ENCODE data around the gene ZNF8.
"Not testable (repeated sequence)": the region's sequence is repeated elsewhere in the genome, so short reads cannot be mapped to it uniquely, and the experiment has no call there.

The ZNF8 gene

DNA sequence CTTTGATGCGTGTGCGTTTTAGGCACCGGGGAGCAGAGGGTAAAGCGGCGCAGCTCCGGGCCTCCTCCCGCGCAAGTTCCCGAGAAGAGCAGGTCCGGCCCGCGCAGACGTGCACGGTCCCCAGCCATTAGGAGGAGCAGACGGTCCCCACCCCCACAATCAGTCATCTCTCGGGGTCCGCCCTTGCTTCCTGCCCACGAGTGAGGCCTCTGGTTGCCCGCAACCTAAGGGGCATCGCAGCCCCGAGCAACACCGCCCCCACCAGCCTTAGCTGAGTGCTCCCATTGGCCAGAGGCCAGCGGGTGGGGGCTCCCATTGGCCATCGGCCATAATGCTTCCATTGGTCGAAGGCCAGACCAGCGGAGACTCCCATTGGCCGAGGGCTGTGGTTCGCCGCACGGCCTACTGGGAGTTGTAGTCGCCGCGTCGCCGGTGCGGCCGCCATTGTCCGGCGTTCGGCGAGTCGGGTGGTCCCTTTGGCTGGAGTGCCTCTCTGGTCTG, at the start of gene ZNF8:
ZNF8 (plus strand) TSS at position 415 of the 501 bp plus-strand sequence. CDS start 127 bp downstream, outside the sequence.
- DNase-seq (ENCODE audit: low read depth in 2 of 2) = peak; percentile 96 to 98

DNA sequence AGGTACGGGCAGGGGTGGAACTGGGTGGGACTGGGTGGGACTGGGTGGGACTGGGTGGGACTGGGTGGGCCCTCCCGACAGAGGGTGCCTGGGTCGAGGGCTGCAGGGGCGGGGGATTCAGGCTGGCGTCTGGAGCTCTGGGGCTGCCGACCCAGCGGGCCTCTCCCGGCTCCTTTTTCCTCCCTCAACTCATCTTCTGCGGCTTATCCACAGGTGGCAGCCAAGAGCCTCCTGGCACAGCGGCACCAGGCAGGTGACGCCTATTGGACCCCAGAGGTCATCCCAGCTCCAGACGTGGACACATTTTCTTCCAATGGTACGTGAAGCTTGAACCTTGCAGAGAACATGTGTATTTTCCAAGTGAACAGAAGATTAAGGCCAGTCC, 49.5 kb upstream of the ZNF8 start:
- DNase-seq (ENCODE audit: low read depth in 2 of 2) = no peak

DNA sequence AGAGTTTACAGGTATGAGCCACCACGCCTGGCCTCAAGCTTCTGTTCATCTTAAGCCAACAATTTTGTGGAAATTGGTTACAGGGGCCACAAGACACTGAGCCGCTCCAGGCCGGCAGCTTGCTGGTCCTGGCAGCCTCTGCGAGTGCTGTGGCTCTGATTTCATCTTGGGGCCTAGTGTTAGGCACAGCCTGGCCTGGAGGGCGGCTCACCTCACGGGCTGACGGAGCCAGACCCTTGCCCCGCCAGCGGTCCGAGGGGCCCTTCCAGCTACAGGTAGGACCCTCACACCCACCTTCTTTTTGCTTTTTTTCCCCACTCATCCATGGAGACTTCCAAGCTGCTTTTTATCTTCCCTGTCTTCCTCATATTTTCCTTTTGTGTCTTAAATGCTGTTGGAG, 41.4 kb upstream of the ZNF8 start:
- DNase-seq (ENCODE audit: low read depth in 2 of 2) = no peak

DNA sequence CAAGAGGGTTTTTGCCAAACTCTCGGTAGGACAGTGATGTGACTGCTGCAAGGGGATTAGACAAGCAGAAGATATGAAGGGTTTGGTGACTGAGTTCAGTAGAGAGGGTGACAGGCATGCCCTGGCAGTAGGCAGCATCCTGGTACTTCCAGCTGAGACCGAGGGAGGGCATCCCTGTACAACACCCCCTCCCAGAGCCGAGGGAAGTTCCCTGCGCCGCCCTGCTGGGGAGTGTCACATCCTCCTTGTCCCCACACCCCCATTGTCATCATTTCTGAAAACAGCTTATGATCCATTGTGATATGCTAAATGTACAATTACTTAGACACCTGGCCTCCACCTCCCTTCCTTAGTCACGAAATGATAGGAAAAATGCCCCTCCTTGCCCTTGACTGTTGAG, 35.4 kb upstream of the ZNF8 start:
- no peak for DNase-seq (ENCODE audit: low read depth in 2 of 2)

DNA sequence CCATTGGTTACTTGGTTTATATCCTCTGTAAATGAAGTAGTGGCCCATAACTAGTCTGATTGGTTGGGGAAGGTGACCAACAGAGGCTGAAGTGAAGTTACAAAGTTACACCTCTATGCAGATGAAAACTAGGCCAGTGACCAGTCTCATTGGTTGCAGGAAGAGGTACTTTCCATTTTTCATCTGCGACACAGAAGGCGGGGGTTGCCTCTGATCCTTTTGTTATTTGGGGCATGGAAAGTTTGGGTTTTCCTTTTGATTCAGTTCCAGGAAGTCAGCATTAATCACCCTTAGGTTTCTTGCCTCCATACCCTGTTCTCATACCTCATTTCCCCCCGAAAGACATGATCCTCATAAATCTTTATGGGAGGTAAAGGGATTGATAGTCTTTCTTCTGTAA, 29.9 kb upstream of the ZNF8 start:
- no peak for DNase-seq (ENCODE audit: low read depth in 2 of 2)

DNA sequence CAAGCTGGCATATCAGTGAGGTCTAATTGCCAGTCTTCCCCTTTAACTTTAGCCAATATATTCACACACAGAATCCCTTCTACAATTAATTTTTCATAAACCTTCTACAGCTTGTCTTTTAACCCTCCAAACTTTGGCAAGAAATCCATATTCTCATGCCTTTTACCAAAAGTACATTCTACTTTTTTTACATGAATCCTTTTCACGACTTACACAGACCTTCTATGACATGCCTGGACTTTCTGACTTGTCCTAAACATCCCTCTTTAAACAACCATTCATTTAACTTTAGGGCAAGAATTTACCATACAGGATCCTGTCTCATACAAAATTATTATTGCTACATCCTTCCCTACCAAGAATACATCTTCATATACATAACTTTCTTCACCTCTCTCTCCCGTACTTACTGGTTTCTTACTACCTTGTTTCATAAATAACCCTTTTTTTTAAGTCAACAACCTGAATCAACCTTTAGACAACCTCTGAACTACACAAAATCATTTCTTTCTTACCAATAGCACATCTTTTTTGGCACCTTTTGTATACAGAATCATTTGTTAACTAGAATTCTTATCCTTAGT, 26.6 kb upstream of the ZNF8 start:
- no peak for DNase-seq (ENCODE audit: low read depth in 2 of 2)

DNA sequence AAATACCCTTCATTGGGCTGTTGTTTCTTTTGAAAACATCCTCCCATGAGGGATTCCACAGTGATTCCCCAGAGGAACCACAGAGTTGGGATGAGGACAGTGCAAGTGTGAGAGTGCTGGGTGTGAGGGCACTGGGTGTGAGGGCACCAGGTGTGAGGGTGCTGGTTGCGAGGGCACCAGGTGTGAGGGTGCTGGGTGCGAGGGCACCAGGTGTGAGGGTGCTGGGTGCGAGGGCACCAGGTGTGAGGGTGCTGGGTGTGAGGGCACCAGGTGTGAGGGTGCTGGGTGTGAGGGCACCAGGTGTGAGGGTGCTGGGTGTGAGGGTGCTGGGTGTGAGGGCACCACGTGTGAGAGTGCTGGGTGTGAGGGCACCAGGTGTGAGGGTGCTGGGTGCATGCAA, 20.5 kb upstream of the ZNF8 start:
- not testable (repeated sequence) for DNase-seq (ENCODE audit: low read depth in 2 of 2)

DNA sequence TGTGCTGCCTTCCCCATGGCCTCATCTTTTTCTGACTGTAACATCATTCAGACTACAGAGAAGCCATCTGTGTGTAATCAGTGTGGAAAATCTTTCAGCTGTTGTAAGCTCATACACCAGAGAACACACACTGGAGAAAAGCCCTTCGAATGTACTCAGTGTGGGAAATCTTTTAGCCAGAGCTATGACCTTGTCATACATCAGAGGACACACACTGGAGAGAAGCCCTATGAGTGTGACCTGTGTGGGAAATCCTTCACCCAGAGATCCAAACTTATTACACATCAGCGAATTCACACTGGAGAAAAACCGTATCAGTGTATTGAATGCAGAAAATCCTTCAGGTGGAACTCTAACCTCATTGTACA, 17.2 kb upstream of the ZNF8 start:
- no peak for DNase-seq (ENCODE audit: low read depth in 2 of 2)

DNA sequence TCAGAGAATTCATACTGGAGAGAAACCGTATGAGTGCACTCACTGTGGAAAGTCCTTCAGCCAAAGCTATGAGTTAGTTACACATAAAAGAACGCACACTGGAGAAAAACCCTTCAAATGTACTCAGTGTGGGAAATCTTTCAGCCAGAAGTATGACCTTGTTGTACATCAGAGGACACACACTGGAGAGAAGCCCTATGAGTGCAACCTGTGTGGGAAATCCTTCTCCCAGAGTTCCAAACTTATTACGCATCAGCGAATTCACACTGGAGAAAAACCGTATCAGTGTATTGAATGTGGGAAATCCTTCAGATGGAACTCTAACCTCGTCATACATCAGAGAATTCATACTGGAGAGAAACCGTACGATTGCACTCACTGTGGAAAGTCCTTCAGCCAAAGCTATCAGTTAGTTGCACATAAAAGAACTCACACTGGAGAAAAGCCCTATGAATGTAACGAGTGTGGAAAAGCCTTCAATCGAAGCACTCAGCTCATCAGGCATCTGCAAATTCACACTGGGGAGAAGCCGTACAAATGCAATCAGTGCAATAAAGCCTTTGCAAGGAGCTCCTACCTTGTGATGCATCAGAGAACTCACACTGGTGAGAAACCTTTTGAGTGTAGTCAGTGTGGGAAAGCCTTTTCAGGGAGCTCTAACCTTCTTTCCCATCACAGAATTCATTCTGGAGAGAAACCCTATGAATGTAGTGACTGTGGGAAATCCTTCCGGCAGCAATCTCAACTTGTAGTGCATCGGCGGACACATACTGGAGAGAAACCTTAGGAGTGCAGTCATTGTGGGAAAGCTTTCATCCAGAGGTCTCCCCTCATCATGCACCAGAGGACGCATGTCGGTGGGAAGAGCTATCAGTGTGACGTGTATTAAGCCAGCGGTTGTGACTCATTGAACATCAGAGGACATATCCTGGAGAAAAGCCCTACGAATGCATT, 16.5 kb upstream of the ZNF8 start:
- DNase-seq (ENCODE audit: low read depth in 2 of 2) = no peak

DNA sequence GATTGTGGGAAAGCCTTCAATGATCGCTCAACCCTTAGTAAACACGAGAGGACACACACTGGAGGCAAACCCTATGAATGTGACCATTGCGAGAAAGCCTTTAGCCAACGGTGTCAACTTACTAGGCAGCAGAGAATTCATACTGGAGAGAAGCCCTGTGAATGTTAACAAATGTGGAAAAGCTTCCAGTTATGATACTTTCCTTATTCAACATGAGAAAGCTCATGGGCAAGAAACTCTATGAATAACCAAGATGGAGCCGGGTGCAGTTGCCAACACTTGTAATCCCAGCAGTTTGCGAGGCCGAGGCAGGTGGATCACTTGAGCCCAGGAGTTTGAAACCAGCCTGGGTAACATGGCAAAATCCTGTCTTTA, 15.8 kb upstream of the ZNF8 start:
- DNase-seq (ENCODE audit: low read depth in 2 of 2) = no peak

DNA sequence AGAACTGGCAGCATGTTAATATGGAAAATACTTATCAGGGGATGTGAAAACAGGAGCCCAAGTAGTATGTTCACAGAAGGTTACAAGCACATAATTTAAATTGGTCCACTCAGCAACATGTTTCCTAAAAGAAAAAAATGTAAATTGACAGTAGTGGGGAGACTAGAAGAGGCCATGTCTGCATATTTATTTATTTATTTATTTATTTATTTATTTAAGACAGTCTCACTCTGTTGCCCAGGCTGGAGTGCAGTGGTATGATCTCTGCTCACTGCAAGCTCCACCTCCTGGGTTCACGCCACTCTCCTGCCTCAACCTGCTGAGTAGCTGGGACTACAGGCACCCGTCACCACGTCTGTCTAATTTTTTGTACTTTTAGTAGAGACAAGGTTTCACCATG, 13.7 kb upstream of the ZNF8 start:
- no peak for DNase-seq (ENCODE audit: low read depth in 2 of 2)

DNA sequence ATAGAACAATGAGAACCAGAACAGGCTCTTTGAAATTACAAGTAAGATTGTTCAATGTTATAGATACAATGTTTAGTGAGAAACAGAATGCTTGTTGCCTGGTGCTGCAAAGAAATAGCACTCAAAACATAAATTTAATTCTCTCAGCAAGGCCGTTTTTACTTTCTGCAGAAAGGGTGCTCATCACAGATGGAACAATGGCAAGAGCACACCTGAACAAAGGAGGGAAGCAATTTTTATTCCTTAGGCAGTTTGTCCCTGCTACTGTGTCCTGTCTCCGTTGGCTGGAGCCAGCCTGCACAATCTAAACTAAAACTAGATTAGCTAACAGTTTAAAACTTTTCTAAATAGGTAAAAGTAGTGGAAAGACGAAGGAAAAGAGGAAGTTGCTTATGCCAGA, 10.4 kb upstream of the ZNF8 start:
- DNase-seq (ENCODE audit: low read depth in 2 of 2) = no peak

DNA sequence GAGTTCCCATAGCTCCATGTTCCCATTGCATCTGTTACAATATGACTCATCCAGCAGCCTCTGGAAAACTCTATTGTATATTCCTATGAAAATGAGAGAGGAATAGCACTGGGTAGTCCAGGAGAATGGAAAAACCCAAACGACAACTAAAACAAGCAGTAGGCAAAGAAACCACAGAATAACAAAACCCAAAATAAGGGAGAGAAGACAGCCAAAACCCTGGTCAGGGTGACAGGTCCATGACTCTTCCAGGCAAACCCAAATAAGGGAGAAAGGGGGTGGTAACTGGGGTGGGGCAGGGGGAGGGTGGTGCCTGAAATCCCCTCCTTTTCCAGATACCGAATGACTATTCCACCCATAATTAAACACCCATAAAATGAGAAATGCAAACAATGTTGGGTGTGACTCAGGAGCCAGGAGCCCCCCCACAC, 4.0 kb upstream of the ZNF8 start:
- DNase-seq (ENCODE audit: low read depth in 2 of 2) = no peak

DNA sequence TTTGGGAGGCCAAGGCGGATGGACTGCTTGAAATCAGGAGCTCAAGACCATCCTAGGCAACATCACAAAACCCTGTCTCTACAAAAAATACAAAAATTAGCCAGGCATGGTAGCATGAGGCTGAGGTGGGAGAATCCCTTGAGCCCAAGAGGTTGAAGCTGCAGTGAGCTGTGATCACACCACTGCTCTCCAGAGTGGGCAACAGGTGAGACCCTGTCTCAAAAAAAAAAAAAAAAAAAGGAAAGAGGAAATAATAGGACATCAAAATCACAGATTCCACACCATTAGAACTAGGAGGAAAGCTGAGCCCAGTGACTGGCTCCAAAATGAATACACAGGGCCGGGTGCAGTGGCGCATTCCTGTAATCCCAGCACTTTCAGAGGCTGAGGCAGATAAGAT, 3.2 kb upstream of the ZNF8 start:
- DNase-seq (ENCODE audit: low read depth in 2 of 2) = no peak

DNA sequence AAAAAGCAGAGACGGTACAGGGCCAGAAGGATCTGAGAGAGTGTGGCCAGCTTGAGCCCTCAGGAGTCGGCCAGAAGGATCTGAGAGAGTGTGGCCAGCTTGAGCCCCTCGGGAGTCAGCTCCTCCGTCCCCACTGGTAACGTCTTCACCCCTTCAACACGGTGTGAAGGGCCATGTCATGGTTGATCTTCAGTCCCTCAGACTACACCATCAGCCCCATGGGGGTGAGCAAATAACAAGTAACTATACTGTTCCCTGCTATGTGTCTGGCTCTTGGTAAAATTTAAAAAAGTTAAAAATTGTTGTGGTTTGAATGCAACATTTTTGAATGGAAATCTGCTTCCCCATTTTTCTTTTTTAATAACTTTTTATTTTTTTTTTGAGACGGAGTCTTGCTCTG, 1.6 kb upstream of the ZNF8 start:
- no peak for DNase-seq (ENCODE audit: low read depth in 2 of 2)

DNA sequence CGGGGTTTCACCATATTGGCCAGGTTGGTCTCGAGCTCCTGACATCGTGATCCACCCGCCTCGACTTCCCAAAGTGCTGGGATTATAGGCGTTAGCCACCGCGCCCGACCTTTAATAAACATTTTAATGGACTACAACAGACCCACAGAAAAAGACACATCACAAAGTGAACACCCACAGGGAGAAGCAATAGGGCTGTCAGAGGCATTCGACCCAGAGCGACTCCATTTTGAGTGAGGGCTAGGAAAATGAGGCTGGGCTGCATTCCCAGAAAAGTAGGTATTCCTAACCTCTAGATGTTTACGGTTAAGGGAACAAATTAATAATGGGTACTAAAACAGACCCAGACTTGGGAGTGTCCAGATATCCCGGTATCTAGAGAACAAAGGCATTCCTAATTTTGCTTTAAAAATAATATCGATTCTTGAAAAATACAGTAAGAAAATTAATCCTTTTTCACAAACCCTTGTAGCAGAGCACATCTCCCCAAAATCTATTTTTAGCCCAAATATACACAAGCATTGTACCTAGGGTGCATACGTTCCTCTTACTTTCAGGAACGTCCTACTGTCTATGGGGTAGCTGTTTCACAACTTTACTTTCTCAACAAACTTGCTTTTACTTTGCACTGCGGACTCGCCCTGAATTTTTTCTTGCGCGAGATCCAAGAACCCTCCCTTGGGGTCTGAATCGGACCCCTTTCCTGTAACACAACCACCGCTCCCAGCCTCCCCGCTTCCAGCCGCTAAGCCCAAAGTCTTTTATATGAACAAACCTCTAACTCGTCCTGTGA, 811 bp upstream of the ZNF8 start:
- no peak for DNase-seq (ENCODE audit: low read depth in 2 of 2)

DNA sequence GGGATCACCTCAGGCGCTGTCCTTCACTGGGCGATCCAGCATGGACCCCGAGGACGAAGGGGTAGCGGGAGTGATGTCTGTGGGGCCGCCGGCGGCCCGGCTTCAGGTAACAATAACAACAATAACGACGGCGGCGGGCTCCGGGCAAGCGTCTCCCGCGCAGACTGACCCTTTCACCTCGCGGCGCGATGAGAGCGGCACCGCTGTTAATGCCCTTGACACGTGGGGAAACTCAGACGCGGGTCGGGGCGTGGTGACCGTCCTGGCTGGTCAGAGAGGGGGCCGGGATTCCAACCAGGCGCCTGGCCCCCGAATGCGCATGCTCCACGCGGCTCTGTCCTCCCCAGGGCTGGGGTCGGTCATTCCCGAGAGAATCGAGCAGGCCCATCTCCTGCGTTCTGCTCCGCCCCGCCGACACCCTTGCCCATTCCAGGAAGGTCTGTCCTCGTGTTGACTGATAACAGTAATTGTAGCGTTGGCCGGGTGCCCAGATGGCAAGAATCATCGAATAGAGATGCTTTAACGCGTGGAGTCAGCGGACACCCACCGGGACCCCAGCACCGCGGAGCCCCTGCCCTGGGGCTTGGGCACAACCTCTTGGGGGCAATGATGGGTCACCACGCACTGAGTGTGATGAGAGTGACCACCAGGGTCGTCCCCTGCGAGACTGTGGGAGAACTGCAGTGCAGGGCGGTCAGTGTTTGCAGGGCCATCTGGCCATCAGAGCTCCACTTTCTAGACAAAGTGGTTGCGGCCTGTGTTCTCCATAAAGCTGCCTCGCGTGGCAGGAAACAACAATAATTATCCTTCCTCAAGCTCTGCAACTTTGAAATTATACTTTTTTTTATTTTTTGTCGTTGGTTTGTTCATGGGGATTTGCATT, 528 bp downstream of the ZNF8 start:
- DNase-seq (ENCODE audit: low read depth in 2 of 2) = peak; percentile 6 to 46

DNA sequence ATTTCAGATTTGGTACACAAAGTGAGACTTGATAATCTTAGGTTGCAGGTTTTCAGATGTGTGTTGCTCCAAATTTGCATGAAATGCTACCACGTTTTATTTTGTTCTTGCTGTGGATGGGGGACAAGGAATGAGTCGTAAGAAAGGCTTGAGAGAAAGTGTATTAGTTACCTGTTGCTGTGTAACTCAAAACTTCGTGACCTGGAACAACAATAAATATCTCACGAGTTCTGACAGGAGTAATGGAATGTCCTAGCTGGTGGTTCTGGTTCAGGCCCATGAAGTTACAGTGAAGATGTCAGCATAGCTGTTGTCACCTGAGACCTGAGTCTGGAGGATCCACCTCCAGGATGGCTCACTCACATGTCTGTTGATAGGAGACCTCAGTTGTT, 1.2 kb downstream of the ZNF8 start:
- no peak for DNase-seq (ENCODE audit: low read depth in 2 of 2)

DNA sequence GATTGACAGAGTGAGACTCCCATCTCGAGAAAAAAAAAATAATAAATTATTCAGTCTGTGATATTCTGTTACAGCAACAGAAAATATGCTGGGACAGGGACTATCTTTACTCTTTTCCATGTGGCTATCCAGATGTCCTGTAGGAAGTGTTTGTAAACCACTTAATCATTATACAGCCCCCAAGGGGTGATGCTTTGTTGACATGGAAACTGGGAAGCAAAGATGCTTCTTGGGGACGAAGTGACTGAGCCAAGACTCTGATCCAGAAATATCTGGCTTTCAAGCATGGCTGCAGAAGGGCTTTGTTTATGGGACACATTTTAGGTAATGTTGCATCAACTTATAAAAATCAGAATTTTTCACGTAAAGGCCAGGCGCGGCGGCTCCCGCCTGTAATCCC, 5.4 kb downstream of the ZNF8 start:
- no peak for DNase-seq (ENCODE audit: low read depth in 2 of 2)

DNA sequence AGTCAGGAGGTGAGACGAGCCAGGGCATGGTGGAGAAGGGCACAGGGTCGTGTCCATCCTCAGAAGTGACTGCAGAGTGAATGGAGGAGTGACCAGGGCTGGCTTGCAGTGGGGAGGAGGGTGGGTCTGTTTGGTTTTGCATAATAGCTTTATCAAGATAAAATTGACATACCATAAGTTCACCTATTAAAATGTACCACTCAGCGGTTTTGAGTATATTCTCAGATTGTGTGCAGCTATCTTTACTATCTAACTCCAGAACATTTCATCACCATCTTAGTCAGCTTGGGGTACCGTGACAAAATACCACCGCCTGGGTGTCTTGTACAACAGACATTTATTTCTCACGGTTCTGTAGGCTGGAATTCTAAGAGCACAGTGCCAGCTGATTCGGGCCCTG, 13.2 kb downstream of the ZNF8 start:
- no peak for DNase-seq (ENCODE audit: low read depth in 2 of 2)

DNA sequence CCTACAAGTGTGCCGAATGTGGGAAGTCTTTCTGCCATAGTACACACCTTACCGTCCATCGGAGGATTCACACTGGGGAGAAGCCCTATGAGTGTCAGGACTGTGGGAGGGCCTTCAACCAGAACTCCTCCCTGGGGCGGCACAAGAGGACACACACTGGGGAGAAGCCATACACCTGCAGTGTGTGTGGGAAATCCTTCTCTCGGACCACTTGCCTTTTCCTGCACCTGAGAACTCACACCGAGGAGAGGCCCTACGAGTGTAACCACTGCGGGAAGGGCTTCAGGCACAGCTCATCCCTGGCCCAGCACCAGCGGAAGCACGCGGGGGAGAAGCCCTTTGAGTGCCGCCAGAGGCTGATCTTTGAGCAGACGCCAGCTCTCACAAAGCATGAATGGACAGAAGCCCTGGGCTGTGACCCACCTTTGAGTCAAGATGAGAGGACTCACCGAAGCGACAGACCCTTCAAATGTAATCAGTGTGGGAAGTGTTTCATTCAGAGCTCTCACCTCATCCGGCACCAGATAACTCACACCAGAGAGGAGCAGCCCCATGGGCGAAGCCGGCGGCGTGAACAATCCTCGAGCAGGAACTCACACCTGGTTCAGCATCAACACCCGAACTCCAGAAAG, 16.1 kb downstream of the ZNF8 start:
- DNase-seq (ENCODE audit: low read depth in 2 of 2) = no peak

Data from stimulated activated CD4-positive, alpha-beta T cell treated with anti-CD3 and anti-CD28 coated beads, Interleukin-12 subunit alpha, Interleukin-12 subunit beta, amount 100 ng/mL, for 24 hours (primary cell).